Lower lobe of right lung (tissue), 2 donors: Measurements from ENCODE around the gene HCN4. TPM values are rescaled to one million over a fixed set of nuclear protein-coding genes. Genes with fewer than 3 reads are reported as not detected.

Source experiments
- ATAC-seq, 2 donors: fragments of 200-7000 bp; cut with Tn5 transposase; one replicate each; pipeline ENCODE4 v1.9.1; 2020 to 2022; ENCODE audit warnings: mild to moderate bottlenecking in 2 of 2, moderate library complexity in 2 of 2
- DNase-seq: peaks from one replicate; pipeline ENCODE4 v3.0.0-alpha.2; 2020
- H3K27ac ChIP-seq: fragments of 200-600 bp; one replicate; pipeline ENCODE4 v1.8.0; 2022
- H3K27me3 ChIP-seq: fragments of 200-600 bp; one replicate; pipeline ENCODE4 v1.8.0; 2022; ENCODE audit warnings: low read depth
- H3K36me3 ChIP-seq: fragments of 200-600 bp; one replicate; pipeline ENCODE4 v1.8.0; 2022; ENCODE audit warnings: mild to moderate bottlenecking
- H3K4me1 ChIP-seq: fragments of 200-600 bp; one replicate; pipeline ENCODE4 v1.8.0; 2022
- H3K4me3 ChIP-seq: fragments of 200-600 bp; one replicate; pipeline ENCODE4 v1.8.0; 2022; ENCODE audit warnings: mild to moderate bottlenecking
- H3K9me3 ChIP-seq: fragments of 200-600 bp; one replicate; pipeline ENCODE4 v1.8.0; 2022
- CTCF ChIP-seq: fragments of 200-600 bp; IDR thresholded peaks from one replicate; pipeline ENCODE4 v1.8.0; 2022; ENCODE audit warnings: antibody characterized with exemption, mild to moderate bottlenecking
- intact Hi-C: fragments of 100-400 bp; cut with DNase I; formaldehyde crosslinking; loops from one replicate; pipeline ENCODE4 v1.11.0; 2022
- total RNA-seq: library from RNA; stranded (reverse); fragmentation: NEBNext Ultra II Directional; extraction: Animal tissue kit (Norgen Biotek cat#: 25700); gene quantifications from one replicate; pipeline ENCODE4 v1.2.1, GENCODE V29; 2021
- donor health status: DM: no; HTN: yes; CAD: no; lungs with severe emphysema.

The HCN4 gene
- total RNA-seq, 1 donor from 2014 or later: 0.18 TPM

- intact Hi-C loops: no loop called here
- Histone ChIP-seq H3K4me1 (no peaks in the 10 kb centered on the region), H3K4me3 (no peak overlapping the region), H3K36me3 (no peaks in the 10 kb centered on the region), H3K27me3 (no peaks in the 10 kb centered on the region), H3K27ac (no peak overlapping the region), H3K9me3 (no peaks in the 10 kb centered on the region)
- no peak for DNase-seq
- no peak for TF ChIP-seq CTCF
- ATAC-seq: no peak
Measured at GRCh38 chr15:73354241-73354640, 14.5 kb downstream of the HCN4 start.

GRCh38 chr15:73353734-73354133 is 15.0 kb downstream of the HCN4 start:
- DNase-seq: no peak
- no peaks in the 10 kb centered on the region for H3K4me1 ChIP-seq
- ATAC-seq: no peak
- H3K4me3 ChIP-seq: no peak overlapping the region
- no peak overlapping the region for H3K27ac ChIP-seq
- no peaks in the 10 kb centered on the region for H3K27me3 ChIP-seq
- no peak for TF ChIP-seq CTCF
- H3K36me3 ChIP-seq: no peaks in the 10 kb centered on the region
- no peaks in the 10 kb centered on the region for H3K9me3 ChIP-seq
- intact Hi-C loops: no loop called here

GRCh38 chr15:73352082-73352481 is 16.7 kb downstream of the HCN4 start:
- no peaks in the 10 kb centered on the region for H3K4me1 ChIP-seq
- H3K4me3 ChIP-seq: no peak overlapping the region
- DNase-seq: no peak
- intact Hi-C loops: no loop called here
- peak in 1 of 2 donors; percentile 37 for ATAC-seq
- H3K27me3 ChIP-seq: no peaks in the 10 kb centered on the region
- TF ChIP-seq CTCF: no peak
- H3K27ac ChIP-seq: no peak overlapping the region
- H3K9me3 ChIP-seq: no peaks in the 10 kb centered on the region
- no peaks in the 10 kb centered on the region for H3K36me3 ChIP-seq

- DNase-seq: no peak
- no peak for TF ChIP-seq CTCF
- Histone ChIP-seq H3K27me3 (peaks cover 1% of the 10 kb centered on the region), H3K4me1 (no peaks in the 10 kb centered on the region), H3K27ac (no peak overlapping the region), H3K4me3 (no peak overlapping the region), H3K9me3 (no peaks in the 10 kb centered on the region), H3K36me3 (no peaks in the 10 kb centered on the region)
- no peak for ATAC-seq
- intact Hi-C loops: no loop called here
Measured at GRCh38 chr15:73349191-73349590, 19.6 kb downstream of the HCN4 start.

DNA sequence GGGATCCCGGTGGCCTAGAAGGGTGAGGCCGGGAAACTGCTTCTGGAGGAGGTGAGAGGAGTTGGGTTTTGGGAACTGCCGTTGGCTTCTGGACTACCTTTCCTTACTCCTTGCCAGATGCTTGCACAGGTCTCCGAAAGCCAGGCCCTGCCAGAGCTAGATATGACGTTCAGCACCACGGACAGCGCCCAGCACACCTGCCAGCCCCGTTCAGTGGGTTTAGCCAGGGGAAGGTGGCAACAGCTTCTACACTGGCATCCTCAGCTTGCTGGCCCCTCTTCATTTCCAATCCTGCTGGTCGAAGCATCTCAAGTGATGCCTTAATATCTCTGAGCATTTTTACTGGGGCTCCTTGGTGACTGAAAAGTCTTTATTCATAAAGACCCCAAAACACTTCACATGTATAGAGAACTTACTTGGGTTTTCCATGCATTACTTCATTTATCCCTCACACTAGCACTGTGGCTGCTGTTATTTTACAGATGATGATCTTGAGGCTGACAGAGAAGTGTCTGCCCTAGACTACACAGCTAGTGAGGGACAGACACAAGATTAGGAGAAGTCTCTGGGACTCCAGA is 21.9 kb downstream of the HCN4 start:
- H3K4me3 ChIP-seq: no peak overlapping the region
- no peak for TF ChIP-seq CTCF
- no peak overlapping the region for H3K27ac ChIP-seq
- intact Hi-C loops: no loop called here
- ATAC-seq (peak; percentile 74 to 75), DNase-seq (peak; percentile 76)
- H3K9me3 ChIP-seq: no peaks in the 10 kb centered on the region
- H3K4me1 ChIP-seq: no peaks in the 10 kb centered on the region
- no peaks in the 10 kb centered on the region for H3K36me3 ChIP-seq
- H3K27me3 ChIP-seq: peaks cover 6% of the 10 kb centered on the region
